MM.1S (cell line): Measurements from ENCODE around the gene TERT.

Source experiments
- EZH2 ChIP-seq: fragments of 300-600 bp; sonication (generic); optimal IDR thresholded peaks from 2 replicates; pipeline ENCODE3; 2017; ENCODE audit warnings: low read depth, mild to moderate bottlenecking, antibody characterized with exemption, low read length, mixed read lengths
- EZH2phosphoT487 ChIP-seq: fragments of 300-600 bp; sonication (generic); IDR thresholded peaks from 2 replicates; pipeline ENCODE4 v1.6.1; 2018; ENCODE audit warnings: antibody characterized with exemption, low read length
- TF ChIP-seq, protein P1 (sequence below): fragments of 300-600 bp; sonication (generic); IDR thresholded peaks from 2 replicates; pipeline ENCODE4 v1.5.1; 2016; ENCODE audit warnings: antibody characterized with exemption, low read length, mixed read lengths

- no peak for TF ChIP-seq EZH2
- TF ChIP-seq, protein P1, sequence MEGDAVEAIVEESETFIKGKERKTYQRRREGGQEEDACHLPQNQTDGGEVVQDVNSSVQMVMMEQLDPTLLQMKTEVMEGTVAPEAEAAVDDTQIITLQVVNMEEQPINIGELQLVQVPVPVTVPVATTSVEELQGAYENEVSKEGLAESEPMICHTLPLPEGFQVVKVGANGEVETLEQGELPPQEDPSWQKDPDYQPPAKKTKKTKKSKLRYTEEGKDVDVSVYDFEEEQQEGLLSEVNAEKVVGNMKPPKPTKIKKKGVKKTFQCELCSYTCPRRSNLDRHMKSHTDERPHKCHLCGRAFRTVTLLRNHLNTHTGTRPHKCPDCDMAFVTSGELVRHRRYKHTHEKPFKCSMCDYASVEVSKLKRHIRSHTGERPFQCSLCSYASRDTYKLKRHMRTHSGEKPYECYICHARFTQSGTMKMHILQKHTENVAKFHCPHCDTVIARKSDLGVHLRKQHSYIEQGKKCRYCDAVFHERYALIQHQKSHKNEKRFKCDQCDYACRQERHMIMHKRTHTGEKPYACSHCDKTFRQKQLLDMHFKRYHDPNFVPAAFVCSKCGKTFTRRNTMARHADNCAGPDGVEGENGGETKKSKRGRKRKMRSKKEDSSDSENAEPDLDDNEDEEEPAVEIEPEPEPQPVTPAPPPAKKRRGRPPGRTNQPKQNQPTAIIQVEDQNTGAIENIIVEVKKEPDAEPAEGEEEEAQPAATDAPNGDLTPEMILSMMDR, result no peak
- no peak for TF ChIP-seq EZH2phosphoT487
Observed at GRCh38 chr5:1278216-1278615, 16.7 kb downstream of the TERT start.
